ENCODE data around the gene ENPP1. TPM values are rescaled to one million over a fixed set of nuclear protein-coding genes. Genes with fewer than 3 reads are reported as not detected.

ENPP1 gene
- total RNA-seq, 1 donor: 0.21 TPM

DNA sequence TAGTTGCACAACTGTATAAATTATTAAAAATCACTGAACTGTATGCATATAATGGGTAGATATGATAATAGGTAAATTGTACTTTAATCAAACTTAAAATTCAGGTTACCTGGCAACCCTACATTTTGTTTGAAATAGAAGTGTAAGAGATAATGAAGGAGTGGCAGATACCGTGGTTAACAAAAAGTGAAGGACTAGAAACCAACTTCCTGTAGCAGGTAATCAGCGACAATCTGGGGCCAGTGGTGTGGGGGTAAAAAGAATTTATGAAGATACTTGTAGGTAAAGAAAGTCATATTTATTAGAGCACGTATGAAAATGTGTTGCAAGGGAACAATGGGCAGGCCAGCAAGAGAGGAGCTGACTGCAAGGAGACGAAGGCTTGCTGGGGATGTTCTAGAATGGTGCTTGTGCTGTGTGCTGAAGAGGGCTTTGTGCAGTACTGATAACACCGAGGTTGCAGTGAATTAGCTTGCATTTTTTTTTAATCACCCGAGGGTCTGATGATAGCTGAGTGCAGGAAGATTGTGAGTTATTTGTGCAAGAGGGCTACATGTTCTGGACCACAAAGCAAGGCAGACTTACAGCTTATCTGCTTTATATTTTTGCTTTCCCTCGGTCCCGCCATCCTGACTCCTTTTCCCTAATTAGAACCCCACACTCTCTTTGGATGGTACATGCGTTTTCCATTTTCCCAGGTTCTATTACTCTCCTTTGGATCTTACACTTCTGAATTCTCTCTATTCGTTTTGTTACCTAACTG, 4.6 kb upstream of the ENPP1 start:
- H3K4me3 ChIP-seq (ENCODE audit: low read length): no peak overlapping the region
- H3K27me3 ChIP-seq (ENCODE audit: insufficient read depth, low read length): peaks cover 22% of the 10 kb centered on the region
- H3K9me3 ChIP-seq (ENCODE audit: low read depth, low read length): peaks cover 13% of the 10 kb centered on the region
- H3K4me1 ChIP-seq (ENCODE audit: insufficient read depth, low read length): peaks cover 1% of the 10 kb centered on the region

- H3K9me3 ChIP-seq (ENCODE audit: low read depth, low read length): peaks cover 5% of the 10 kb centered on the region
Observed at GRCh38 chr6:131804131-131804530, 3.7 kb upstream of the ENPP1 start.

GRCh38 chr6:131807321-131807643, 538 bp upstream of the ENPP1 start:
- Histone ChIP-seq H3K27me3 (ENCODE audit: insufficient read depth, low read length) (peaks cover 39% of the 10 kb centered on the region), H3K4me3 (ENCODE audit: low read length) (no peak overlapping the region), H3K4me1 (ENCODE audit: insufficient read depth, low read length) (peaks cover 8% of the 10 kb centered on the region), H3K9me3 (ENCODE audit: low read depth, low read length) (no peaks in the 10 kb centered on the region)

More at GRCh38 chr6:131804131-131804530, 3.7 kb upstream of the ENPP1 start:
- Histone ChIP-seq H3K27me3 (ENCODE audit: insufficient read depth, low read length) (peaks cover 31% of the 10 kb centered on the region), H3K4me3 (ENCODE audit: low read length) (no peak overlapping the region), H3K4me1 (ENCODE audit: insufficient read depth, low read length) (peaks cover 8% of the 10 kb centered on the region)

- Histone ChIP-seq H3K27me3 (ENCODE audit: insufficient read depth, low read length) (peaks cover 40% of the 10 kb centered on the region), H3K9me3 (ENCODE audit: low read depth, low read length) (no peaks in the 10 kb centered on the region), H3K4me1 (ENCODE audit: insufficient read depth, low read length) (peaks cover 8% of the 10 kb centered on the region), H3K4me3 (ENCODE audit: low read length) (peak overlapping the region; percentile 29)
Observed at GRCh38 chr6:131808460-131809269, 845 bp downstream of the ENPP1 start.

DNA sequence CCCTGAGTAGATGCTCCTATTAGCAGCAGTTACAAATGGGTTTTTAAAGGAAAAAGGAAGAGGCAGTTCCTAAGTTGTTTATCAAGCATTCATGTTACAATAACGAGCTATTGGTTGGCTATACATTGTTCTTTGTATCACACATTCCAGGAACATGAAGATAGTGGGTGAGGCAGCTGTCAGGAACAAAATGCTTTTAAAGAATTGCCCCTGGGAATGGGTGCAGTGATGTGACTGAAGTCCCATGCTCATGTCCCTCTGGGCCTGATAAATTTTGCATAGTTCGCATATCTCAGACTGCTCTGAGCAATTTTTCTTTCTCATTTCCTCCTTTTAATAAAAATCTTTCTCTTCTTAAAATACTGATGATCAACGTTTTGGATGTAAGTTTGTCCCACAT, 3.7 kb downstream of the ENPP1 start:
- Histone ChIP-seq H3K4me3 (ENCODE audit: low read length) (no peak overlapping the region), H3K9me3 (ENCODE audit: low read depth, low read length) (no peaks in the 10 kb centered on the region), H3K4me1 (ENCODE audit: insufficient read depth, low read length) (peaks cover 8% of the 10 kb centered on the region), H3K27me3 (ENCODE audit: insufficient read depth, low read length) (peaks cover 40% of the 10 kb centered on the region)

DNA sequence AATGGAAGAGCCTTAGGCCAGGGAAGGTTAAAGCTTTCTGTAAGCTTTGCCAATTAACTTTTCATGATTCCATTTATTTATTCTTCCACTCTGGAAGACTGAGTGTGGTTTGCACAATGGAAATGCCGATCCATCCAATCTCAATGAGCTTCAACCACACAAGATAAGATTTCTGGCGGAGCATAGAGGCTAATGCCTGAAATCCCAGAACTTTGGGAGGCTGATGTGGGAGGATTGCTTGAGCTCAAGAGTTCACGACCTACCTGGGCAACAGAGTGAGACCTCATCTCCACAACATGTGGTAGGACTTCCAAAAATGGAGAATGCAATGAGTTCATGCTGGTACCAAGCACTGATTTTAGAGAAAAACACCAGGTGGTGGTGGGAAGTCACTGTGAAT, 6.2 kb downstream of the ENPP1 start:
- peaks cover 23% of the 10 kb centered on the region for H3K27me3 ChIP-seq (ENCODE audit: insufficient read depth, low read length)
- H3K4me3 ChIP-seq (ENCODE audit: low read length): no peak overlapping the region
- H3K9me3 ChIP-seq (ENCODE audit: low read depth, low read length): no peaks in the 10 kb centered on the region
- no peaks in the 10 kb centered on the region for H3K4me1 ChIP-seq (ENCODE audit: insufficient read depth, low read length)

DNA sequence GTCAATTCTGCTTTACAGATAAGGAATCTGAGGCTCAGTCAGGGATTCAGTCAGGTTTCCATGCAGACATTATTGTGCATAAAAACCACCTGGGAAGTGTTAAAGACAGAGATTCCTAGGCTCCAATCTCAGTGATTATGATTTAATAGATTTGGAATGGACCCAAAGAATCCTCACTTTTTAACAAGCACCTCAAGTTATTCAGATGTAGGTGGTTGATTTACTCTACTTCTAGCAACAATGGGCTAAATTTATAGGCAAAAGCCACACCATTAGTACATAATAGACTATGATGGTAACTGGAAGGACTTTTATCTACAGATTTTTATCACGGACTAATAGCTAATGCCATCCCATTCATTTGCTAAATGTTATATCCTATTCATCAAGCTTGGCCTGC, 9.0 kb downstream of the ENPP1 start:
- Histone ChIP-seq H3K4me1 (ENCODE audit: insufficient read depth, low read length) (no peaks in the 10 kb centered on the region), H3K27me3 (ENCODE audit: insufficient read depth, low read length) (peaks cover 11% of the 10 kb centered on the region), H3K4me3 (ENCODE audit: low read length) (no peak overlapping the region), H3K9me3 (ENCODE audit: low read depth, low read length) (no peaks in the 10 kb centered on the region)

GRCh38 chr6:131819572-131820124, 11.8 kb downstream of the ENPP1 start:
- H3K4me3 ChIP-seq (ENCODE audit: low read length): no peak overlapping the region
- peaks cover 8% of the 10 kb centered on the region for H3K27me3 ChIP-seq (ENCODE audit: insufficient read depth, low read length)
- no peaks in the 10 kb centered on the region for H3K4me1 ChIP-seq (ENCODE audit: insufficient read depth, low read length)
- H3K9me3 ChIP-seq (ENCODE audit: low read depth, low read length): no peaks in the 10 kb centered on the region

DNA sequence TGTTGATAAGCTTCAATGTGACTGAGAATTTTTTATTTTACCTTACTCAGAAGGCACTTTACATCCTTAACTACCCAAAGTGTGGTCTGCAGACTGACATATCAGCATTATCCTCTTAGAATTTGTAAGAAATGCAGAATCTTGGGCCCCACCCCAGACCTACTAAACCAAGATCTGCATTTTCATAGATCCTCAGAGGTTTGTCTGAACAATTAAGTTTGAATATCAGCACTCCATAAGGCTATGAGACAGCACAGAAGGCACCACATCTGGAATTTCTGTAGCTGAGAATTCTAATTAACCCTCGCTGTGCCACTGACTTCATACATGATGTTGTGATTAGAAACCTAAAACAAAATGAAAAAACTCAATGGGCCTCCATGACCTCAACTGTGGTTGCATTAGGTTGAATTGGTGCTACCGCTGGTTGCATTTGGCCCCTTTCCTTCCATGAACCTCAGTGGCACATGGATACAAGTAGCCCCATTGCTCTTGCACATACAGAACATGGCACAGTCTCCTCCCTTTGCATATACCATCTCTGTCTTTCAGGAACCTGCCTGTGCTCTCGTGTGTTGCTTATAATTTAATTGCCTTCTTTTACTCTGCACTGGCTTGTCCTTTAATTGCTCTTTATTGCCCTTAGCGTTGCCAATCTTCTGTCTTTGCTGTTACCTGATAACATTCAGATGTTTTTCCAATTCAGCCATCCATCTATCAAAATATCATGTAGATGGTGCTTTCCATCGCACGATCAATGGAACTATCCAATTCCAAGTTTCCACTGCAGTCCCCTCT, 13.4 kb downstream of the ENPP1 start:
- Histone ChIP-seq H3K27me3 (ENCODE audit: insufficient read depth, low read length) (peaks cover 8% of the 10 kb centered on the region), H3K4me1 (ENCODE audit: insufficient read depth, low read length) (no peaks in the 10 kb centered on the region)

DNA sequence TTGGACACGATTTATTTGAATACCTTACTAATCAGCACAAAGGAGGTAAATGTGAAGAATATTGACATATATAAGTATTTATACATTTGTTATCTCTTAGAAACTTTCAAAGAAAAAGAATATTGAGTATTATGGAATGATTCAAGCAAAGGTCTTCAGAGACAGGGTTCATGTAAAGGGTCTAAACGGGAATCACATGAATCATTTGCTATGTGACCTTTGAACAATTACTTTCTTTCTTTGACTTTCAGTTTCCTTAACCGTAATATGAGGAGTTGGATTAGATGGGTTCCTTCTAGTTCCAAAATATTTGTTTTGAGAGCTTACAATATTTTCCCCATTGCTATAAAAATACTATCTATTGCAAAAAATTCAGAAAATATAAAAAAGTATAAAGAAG, 14.3 kb downstream of the ENPP1 start:
- Histone ChIP-seq H3K9me3 (ENCODE audit: low read depth, low read length) (no peaks in the 10 kb centered on the region), H3K4me1 (ENCODE audit: insufficient read depth, low read length) (no peaks in the 10 kb centered on the region), H3K27me3 (ENCODE audit: insufficient read depth, low read length) (peaks cover 8% of the 10 kb centered on the region), H3K4me3 (ENCODE audit: low read length) (no peak overlapping the region)

More for the DNA sequence above, 13.4 kb downstream of the ENPP1 start:
- H3K4me3 ChIP-seq (ENCODE audit: low read length): no peak overlapping the region
- no peaks in the 10 kb centered on the region for H3K9me3 ChIP-seq (ENCODE audit: low read depth, low read length)

DNA sequence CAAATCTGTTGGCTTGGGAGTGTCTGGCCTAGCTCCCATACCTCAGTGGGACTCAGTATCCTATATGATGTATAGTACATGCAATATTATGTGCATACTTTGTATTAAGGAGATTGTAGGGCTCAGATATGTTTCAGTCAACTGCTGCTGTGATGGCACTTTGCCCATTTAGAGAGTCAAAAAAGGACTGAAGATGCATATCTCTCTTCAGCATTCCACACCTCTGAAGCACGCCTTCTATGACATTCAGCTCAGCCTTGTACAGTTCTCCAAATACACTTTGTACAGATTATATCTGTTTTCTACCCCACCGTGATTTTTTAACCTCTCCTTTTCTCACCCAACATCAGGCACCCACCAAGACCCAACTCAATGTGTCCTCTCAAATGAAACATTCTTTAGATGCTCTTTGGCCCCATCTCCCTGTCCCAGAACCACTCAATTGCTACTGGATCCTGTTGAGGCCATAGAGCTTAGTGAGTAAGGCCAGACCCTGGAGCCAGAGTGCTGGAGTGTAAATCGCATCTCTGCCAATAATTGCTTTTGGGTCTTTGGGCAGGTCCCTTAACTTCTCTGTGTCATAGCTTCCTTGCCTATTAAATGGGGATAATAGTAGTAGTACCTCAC, 15.6 kb downstream of the ENPP1 start:
- Histone ChIP-seq H3K4me1 (ENCODE audit: insufficient read depth, low read length) (no peaks in the 10 kb centered on the region), H3K4me3 (ENCODE audit: low read length) (no peak overlapping the region), H3K9me3 (ENCODE audit: low read depth, low read length) (no peaks in the 10 kb centered on the region), H3K27me3 (ENCODE audit: insufficient read depth, low read length) (peaks cover 8% of the 10 kb centered on the region)

DNA sequence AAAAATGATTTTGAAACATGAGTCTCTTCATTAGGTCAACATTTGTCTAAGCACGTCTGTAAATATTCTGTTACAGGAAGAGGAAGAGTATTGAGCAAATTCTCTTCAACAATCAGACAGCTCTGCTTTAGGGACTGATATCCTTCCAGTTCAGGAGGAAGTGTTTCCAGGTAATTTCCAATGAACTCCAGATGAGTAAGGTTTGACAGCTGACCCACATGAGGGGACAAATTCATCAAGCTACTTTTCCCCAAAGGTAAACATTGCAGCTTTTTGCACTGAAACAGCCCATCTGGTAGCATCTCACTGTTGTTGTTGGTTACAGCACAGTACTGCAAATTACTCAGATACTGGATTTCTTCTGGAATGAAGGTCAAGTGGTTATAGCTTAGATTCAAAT, 18.1 kb downstream of the ENPP1 start:
- H3K9me3 ChIP-seq (ENCODE audit: low read depth, low read length): no peaks in the 10 kb centered on the region
- H3K27me3 ChIP-seq (ENCODE audit: insufficient read depth, low read length): peaks cover 7% of the 10 kb centered on the region
- no peak overlapping the region for H3K4me3 ChIP-seq (ENCODE audit: low read length)
- H3K4me1 ChIP-seq (ENCODE audit: insufficient read depth, low read length): no peaks in the 10 kb centered on the region

GRCh38 chr6:131828080-131828479, 20.3 kb downstream of the ENPP1 start:
- H3K9me3 ChIP-seq (ENCODE audit: low read depth, low read length): no peaks in the 10 kb centered on the region
- no peaks in the 10 kb centered on the region for H3K4me1 ChIP-seq (ENCODE audit: insufficient read depth, low read length)
- H3K4me3 ChIP-seq (ENCODE audit: low read length): no peak overlapping the region
- H3K27me3 ChIP-seq (ENCODE audit: insufficient read depth, low read length): peaks cover 3% of the 10 kb centered on the region

DNA sequence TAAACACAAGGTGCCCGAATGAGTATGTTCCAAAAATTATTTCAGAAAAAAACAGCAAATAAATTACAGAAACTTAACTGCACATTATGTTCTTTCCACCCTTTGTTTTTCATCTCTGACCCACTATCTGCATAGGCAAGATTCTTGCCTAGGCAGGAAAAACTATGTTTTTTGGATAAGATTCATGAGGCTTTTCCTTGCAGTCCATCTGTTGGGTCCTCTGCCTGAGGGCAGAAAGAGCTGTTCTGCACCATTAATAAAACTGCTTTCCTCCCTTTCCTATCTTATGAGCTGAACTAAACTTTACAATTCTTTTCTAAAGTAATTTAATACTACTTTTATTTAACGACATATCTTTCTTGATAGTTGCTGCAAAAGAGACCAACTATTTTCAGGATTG, 21.1 kb downstream of the ENPP1 start:
- Histone ChIP-seq H3K9me3 (ENCODE audit: low read depth, low read length) (no peaks in the 10 kb centered on the region), H3K4me3 (ENCODE audit: low read length) (no peak overlapping the region), H3K4me1 (ENCODE audit: insufficient read depth, low read length) (no peaks in the 10 kb centered on the region), H3K27me3 (ENCODE audit: insufficient read depth, low read length) (no peaks in the 10 kb centered on the region)

Data from mononuclear cell (primary cell).